ENCODE measurements around the gene CFAP58. TPM values are rescaled to one million over a fixed set of nuclear protein-coding genes. Genes with fewer than 3 reads are reported as not detected.

The CFAP58 gene
- total RNA-seq, 1 experiment from 2014 or later, result 0.63 TPM

- H3K4me1 Mint-ChIP-seq, result peaks cover 86 to 90% of the 10 kb centered on the region in 2 experiments
- Histone ChIP-seq H3K4me2 (ENCODE audit: insufficient read depth, insufficient read length, low read length) (no peak overlapping the region), H2BK12ac (ENCODE audit: insufficient read length, low read depth, low read length) (no peak overlapping the region), H4K8ac (replicated peaks; ENCODE audit: insufficient read length, low read depth, low read length) (no peak overlapping the region), H3K4me1 (ENCODE audit: insufficient read depth, low read length) (peaks cover 39% of the 10 kb centered on the region; the same call in 1 of the 2 replicates), H3T11ph (ENCODE audit: low read length) (no peak overlapping the region), H2AK5ac (ENCODE audit: insufficient read length, low read length) (no peak overlapping the region), H2BK15ac (ENCODE audit: low read depth, low read length) (no peak overlapping the region), H3K9me3 (ENCODE audit: control insufficient read depth, low read depth, low read length) (no peaks in the 10 kb centered on the region), H3K4ac (ENCODE audit: low read depth, low read length) (no peak overlapping the region), H3K27me3 (ENCODE audit: insufficient read depth, low read length) (no peaks in the 10 kb centered on the region), H2BK5ac (ENCODE audit: insufficient read length, low read length) (no peak overlapping the region), H4K91ac (ENCODE audit: insufficient read length, low read depth, low read length) (no peak overlapping the region), H3K18ac (ENCODE audit: insufficient read length, low read depth, low read length) (no peak overlapping the region), H4K5ac (ENCODE audit: insufficient read length, low read depth, low read length) (no peak overlapping the region), H2BK120ac (ENCODE audit: low read depth, low read length, poor library complexity, severe bottlenecking) (no peak overlapping the region), H3K79me1 (ENCODE audit: insufficient read depth, low read depth, low read length, poor library complexity, severe bottlenecking) (no peaks in the 10 kb centered on the region), H3K23ac (ENCODE audit: insufficient read length, low read depth, low read length) (no peak overlapping the region), H3K27ac (ENCODE audit: insufficient read length, low read depth, low read length) (no peak overlapping the region), H3K56ac (ENCODE audit: insufficient read length, low read depth, low read length) (no peak overlapping the region), H4K20me1 (ENCODE audit: control insufficient read depth, insufficient read depth, insufficient read length) (peaks cover 3% of the 10 kb centered on the region), H2BK20ac (ENCODE audit: low read depth, low read length, poor library complexity, severe bottlenecking) (no peak overlapping the region), H2AFZ (ENCODE audit: low read length) (no peak overlapping the region), H3K9ac (ENCODE audit: extremely low read depth, insufficient read length, low read length) (no peak overlapping the region), H3K14ac (ENCODE audit: insufficient read depth, low read length) (no peak overlapping the region), H3K79me2 (ENCODE audit: insufficient read depth, low read length) (peaks cover 34% of the 10 kb centered on the region; the same call in 1 of the 2 replicates), H3K23me2 (ENCODE audit: insufficient read length, low read depth, low read length, poor library complexity, severe bottlenecking) (peaks cover 4% of the 10 kb centered on the region)
- peak overlapping the region in 1 of 2 experiments; percentile 7; a peak in 2 of 5 replicates for H3K4me3 Mint-ChIP-seq
- no peaks in the 10 kb centered on the region for H3K9me3 Mint-ChIP-seq
- WGBS (ENCODE audit: extremely low coverage, insufficient read length, low lambda C conversion rate), result no CpG with 5 or more reads among the region's 8 CpGs
- H3K36me3 Mint-ChIP-seq (ENCODE audit: insufficient read depth in 1 of 3, low read depth in 3 of 3), result peaks cover 4 to 15% (median 15%) of the 10 kb centered on the region in 3 experiments; a peak in 6 of 7 replicates
- DNase-seq, result no peak
- TF ChIP-seq CTCF (conservative IDR thresholded peaks at IDR 0.05), result no peak
- H3K27me3 Mint-ChIP-seq (ENCODE audit: low read depth), result no peaks in the 10 kb centered on the region
- peak overlapping the region; percentile 94 to 96 (median 95) for H3K27ac Mint-ChIP-seq
Observed at GRCh38 chr10:104330168-104331110, 23.2 kb upstream of the CFAP58 start.
